Mammary epithelial cell (primary cell): ENCODE data around the gene TMA7.

ENCODE experiments used
- EZH2 ChIP-seq: IDR thresholded peaks from 2 replicates; pipeline ENCODE4 v1.6.1; 2012; ENCODE audit warnings: low read length, inconsistent platforms, borderline replicate concordance
- TF ChIP-seq, protein P1 (sequence below), 2 donors: IDR thresholded peaks in 1 of 2; conservative IDR thresholded peaks in 1 of 2; 2 replicates each; pipeline ENCODE4 v1.5.1; 2011 to 2012; ENCODE audit warnings: inconsistent platforms in 2 of 2, low read length in 2 of 2, mild to moderate bottlenecking in 2 of 2, control low read depth in 1 of 2, low read depth in 1 of 2; ENCODE audit not compliant: insufficient read depth in 1 of 2; ENCODE audit errors: extremely low read depth in 1 of 2

DNA sequence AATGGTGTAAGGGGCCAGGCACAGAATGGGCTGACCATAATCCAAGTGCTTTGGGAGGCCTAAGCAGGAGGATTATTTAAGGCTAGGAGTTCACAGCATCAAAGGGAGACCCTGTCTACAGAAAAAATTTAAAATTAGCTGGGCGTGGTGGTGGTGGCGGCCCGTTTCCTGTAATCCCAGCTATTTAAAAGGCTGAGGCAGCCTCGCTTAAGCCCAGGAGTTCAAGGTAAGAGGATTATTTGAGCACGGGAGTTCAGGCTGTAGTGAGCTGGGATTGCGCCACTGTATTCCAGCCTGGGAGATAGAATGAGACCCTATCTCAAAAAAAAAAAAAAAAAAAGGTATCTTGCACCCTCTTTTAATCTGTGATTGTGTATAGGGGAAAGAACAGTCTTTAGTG is 1.9 kb downstream of the TMA7 start:
- TF ChIP-seq, protein P1, sequence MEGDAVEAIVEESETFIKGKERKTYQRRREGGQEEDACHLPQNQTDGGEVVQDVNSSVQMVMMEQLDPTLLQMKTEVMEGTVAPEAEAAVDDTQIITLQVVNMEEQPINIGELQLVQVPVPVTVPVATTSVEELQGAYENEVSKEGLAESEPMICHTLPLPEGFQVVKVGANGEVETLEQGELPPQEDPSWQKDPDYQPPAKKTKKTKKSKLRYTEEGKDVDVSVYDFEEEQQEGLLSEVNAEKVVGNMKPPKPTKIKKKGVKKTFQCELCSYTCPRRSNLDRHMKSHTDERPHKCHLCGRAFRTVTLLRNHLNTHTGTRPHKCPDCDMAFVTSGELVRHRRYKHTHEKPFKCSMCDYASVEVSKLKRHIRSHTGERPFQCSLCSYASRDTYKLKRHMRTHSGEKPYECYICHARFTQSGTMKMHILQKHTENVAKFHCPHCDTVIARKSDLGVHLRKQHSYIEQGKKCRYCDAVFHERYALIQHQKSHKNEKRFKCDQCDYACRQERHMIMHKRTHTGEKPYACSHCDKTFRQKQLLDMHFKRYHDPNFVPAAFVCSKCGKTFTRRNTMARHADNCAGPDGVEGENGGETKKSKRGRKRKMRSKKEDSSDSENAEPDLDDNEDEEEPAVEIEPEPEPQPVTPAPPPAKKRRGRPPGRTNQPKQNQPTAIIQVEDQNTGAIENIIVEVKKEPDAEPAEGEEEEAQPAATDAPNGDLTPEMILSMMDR (conservative IDR thresholded peaks at IDR 0.05 in 1 of 2, IDR thresholded peaks at IDR 0.05 in 1 of 2; ENCODE audit: extremely low read depth in 1 of 2, insufficient read depth in 1 of 2, low read depth in 1 of 2, low read length in 2 of 2): no peak
- TF ChIP-seq EZH2: no peak
